OCI-LY7 (cell line): Measurements from ENCODE around the gene POU2F3. TPM values are rescaled to one million over a fixed set of nuclear protein-coding genes. Genes with fewer than 3 reads are reported as not detected.

Experiments
- BruUV-seq: library from RNA; stranded (reverse); fragments of 400-500 nt; replicated peaks from 2 replicates; lab custom pipeline; 2021; lab: Mats Ljungman, UMichigan
- CTCF ChIA-PET: fragments of 300-600 bp; sonication (Branson Sonifier 250); formaldehyde crosslinking; loops from one replicate; lab custom pipeline; 2022; ENCODE audit warnings: antibody characterized with exemption; ENCODE audit not compliant: unreplicated experiment; lab: Charles Lee
- POLR2A ChIA-PET: fragments of 300-600 bp; sonication (Branson Sonifier 250); formaldehyde crosslinking; loops from one replicate; lab custom pipeline; 2022; ENCODE audit warnings: antibody characterized with exemption; lab: Charles Lee
- DNase-seq: peaks from one replicate; pipeline ENCODE4 v3.0.0-alpha.2; 2015; ENCODE audit warnings: low spot score
- H2AFZ ChIP-seq: fragments of 200-600 bp; sonication (generic), shearing (Covaris generic); 2 replicates; pipeline ENCODE4 v1.6.1; 2014; ENCODE audit warnings: mild to moderate bottlenecking, antibody characterized with exemption, low read length, moderate library complexity
- H3K27ac ChIP-seq: fragments of 200-600 bp; sonication (generic); 2 replicates; pipeline ENCODE4 v1.5.1; 2014; ENCODE audit warnings: mixed run types, low read depth, mild to moderate bottlenecking, moderate library complexity, low read length, inconsistent platforms; ENCODE audit not compliant: poor library complexity, severe bottlenecking
- H3K36me3 ChIP-seq: fragments of 200-600 bp; sonication (generic); 2 replicates; pipeline ENCODE4 v1.6.1; 2014; ENCODE audit warnings: mild to moderate bottlenecking, antibody characterized with exemption, low read length, moderate library complexity, mixed read lengths; ENCODE audit not compliant: insufficient read depth
- H3K4me1 ChIP-seq: fragments of 200-600 bp; sonication (generic); 2 replicates; pipeline ENCODE4 v1.5.1; 2014; ENCODE audit warnings: mild to moderate bottlenecking, low read length; ENCODE audit not compliant: insufficient read depth, poor library complexity, severe bottlenecking
- H3K4me2 ChIP-seq: fragments of 200-600 bp; sonication (generic); 2 replicates; pipeline ENCODE4 v1.6.1; 2014; ENCODE audit warnings: mild to moderate bottlenecking, low read length
- H3K4me3 ChIP-seq: fragments of 200-600 bp; sonication (generic); 2 replicates; pipeline ENCODE4 v1.5.1; 2014; ENCODE audit warnings: mild to moderate bottlenecking, low read depth, low read length; ENCODE audit not compliant: poor library complexity, severe bottlenecking
- H3K79me2 ChIP-seq: fragments of 200-600 bp; sonication (generic); 2 replicates; pipeline ENCODE4 v1.6.1; 2016; ENCODE audit warnings: low read depth, mild to moderate bottlenecking, low read length, moderate library complexity, mixed read lengths; ENCODE audit not compliant: insufficient read depth
- H3K9me2 ChIP-seq: fragments of 200-600 bp; sonication (generic); 2 replicates; pipeline ENCODE4 v1.6.1; 2016; ENCODE audit warnings: mild to moderate bottlenecking, low read length, mixed read lengths; ENCODE audit not compliant: insufficient read depth
- H3K9me3 ChIP-seq: fragments of 200-600 bp; sonication (generic); 2 replicates; pipeline ENCODE4 v1.6.1; 2014; ENCODE audit warnings: mild to moderate bottlenecking, mixed run types, low read length, mixed read lengths
- H4K20me1 ChIP-seq: fragments of 200-600 bp; sonication (generic); 2 replicates; pipeline ENCODE4 v1.6.1; 2014; ENCODE audit warnings: mild to moderate bottlenecking, antibody characterized with exemption, low read length, moderate library complexity, mixed read lengths; ENCODE audit not compliant: insufficient read depth
- CTCF ChIP-seq: fragments of 200-600 bp; sonication (generic); conservative IDR thresholded peaks from 2 replicates; pipeline ENCODE4 v1.5.1; 2014; ENCODE audit warnings: mild to moderate bottlenecking, antibody characterized with exemption, low read length, moderate library complexity, mixed read lengths
- EZH2phosphoT487 ChIP-seq: fragments of 200-600 bp; sonication (generic); IDR thresholded peaks from 2 replicates; pipeline ENCODE4 v1.6.1; 2018; ENCODE audit warnings: low read depth, borderline replicate concordance, mild to moderate bottlenecking, mixed run types, antibody characterized with exemption, low read length, moderate library complexity, mixed read lengths
- intact Hi-C: fragments of 100-400 bp; cut with micrococcal nuclease; formaldehyde crosslinking; loops from one replicate; pipeline ENCODE4 v1.10.0; 2022; ENCODE audit not compliant: unreplicated experiment
- total RNA-seq, 2 experiments: library from RNA; depleted of rRNA in 1 of 2; stranded (reverse); fragments of >200 nt in 1 of 2; shearing (Covaris generic) in 1 of 2; gene quantifications; 2 replicates each; pipeline ENCODE4 v1.2.3, GENCODE V29; 2014 to 2022

The POU2F3 gene
- total RNA-seq, 2 experiments from 2014 or later, result 0.16 TPM; not detected in 1

- POLR2A ChIA-PET, result no interaction called here
- Histone ChIP-seq H3K79me2 (no peaks in the 10 kb centered on the region), H3K27ac (no peak overlapping the region), H3K4me2 (no peak overlapping the region), H4K20me1 (no peaks in the 10 kb centered on the region), H3K36me3 (no peaks in the 10 kb centered on the region), H3K4me1 (peaks cover 5% of the 10 kb centered on the region), H3K9me2 (no peaks in the 10 kb centered on the region), H3K4me3 (no peak overlapping the region), H3K9me3 (no peaks in the 10 kb centered on the region), H2AFZ (no peak overlapping the region)
- no TSS peak for BruUV-seq
- no peak for TF ChIP-seq EZH2phosphoT487
- TF ChIP-seq CTCF, result no peak
- no peak for DNase-seq
- intact Hi-C loops, result no loop called here
- CTCF ChIA-PET, result interaction anchor here (0.6 kb wide), 2 partner anchors 30 to 1031 kb away, joined by 3 read pairs; no protein-coding TSS in a partner anchor
These were observed 24.3 kb upstream of the POU2F3 start for GRCh38 chr11:120215634-120216033.

GRCh38 chr11:120216426-120217102 lies 23.4 kb upstream of the POU2F3 start:
- ChIA-PET POLR2A (no interaction called here), CTCF (interaction anchor here (0.6 kb wide), 1 partner anchor 29 kb away, joined by 3 read pairs; no protein-coding TSS in a partner anchor)
- Histone ChIP-seq H3K9me2 (no peaks in the 10 kb centered on the region), H2AFZ (no peak overlapping the region), H3K27ac (no peak overlapping the region), H3K79me2 (no peaks in the 10 kb centered on the region), H4K20me1 (no peaks in the 10 kb centered on the region), H3K4me1 (peaks cover 3% of the 10 kb centered on the region), H3K4me3 (no peak overlapping the region), H3K9me3 (no peaks in the 10 kb centered on the region), H3K4me2 (no peak overlapping the region), H3K36me3 (no peaks in the 10 kb centered on the region)
- no peak for TF ChIP-seq CTCF
- no peak for TF ChIP-seq EZH2phosphoT487
- intact Hi-C loops, result no loop called here
- DNase-seq, result no peak
- no TSS peak for BruUV-seq

GRCh38 chr11:120217526-120217925 lies 22.4 kb upstream of the POU2F3 start:
- Histone ChIP-seq H3K4me3 (no peak overlapping the region), H3K9me3 (no peaks in the 10 kb centered on the region), H3K36me3 (no peaks in the 10 kb centered on the region), H3K9me2 (no peaks in the 10 kb centered on the region), H3K27ac (no peak overlapping the region), H3K4me2 (no peak overlapping the region), H4K20me1 (no peaks in the 10 kb centered on the region), H3K79me2 (no peaks in the 10 kb centered on the region), H3K4me1 (no peaks in the 10 kb centered on the region), H2AFZ (no peak overlapping the region)
- no TSS peak for BruUV-seq
- ChIA-PET POLR2A (no interaction called here), CTCF (no interaction called here)
- intact Hi-C loops, result no loop called here
- no peak for TF ChIP-seq CTCF
- TF ChIP-seq EZH2phosphoT487, result no peak
- DNase-seq, result no peak
